Activated CD8-positive, alpha-beta T cell treated with anti-CD3 and anti-CD28 coated beads, Interleukin-2, amount 10 ng/mL, durations not matched to agents 7 days and 5 days (primary cell): Measurements from ENCODE around the gene OR4D11. TPM values are rescaled to one million over a fixed set of nuclear protein-coding genes. Genes with fewer than 3 reads are reported as not detected.
"Not testable (repeated sequence)": the region's sequence is repeated elsewhere in the genome, so short reads cannot be mapped to it uniquely, and the experiment has no call there.

Experiments used
- ATAC-seq: fragments of 150-1000 bp; cut with Tn5 transposase; one replicate; pipeline ENCODE4 v1.10.0; 2021; ENCODE audit warnings: moderate library complexity
- CTCF ChIA-PET: fragments of 350-600 bp; sonication (Branson Sonifier 250); formaldehyde crosslinking; loops from one replicate; lab custom pipeline; 2021; ENCODE audit warnings: antibody characterized with exemption; lab: Charles Lee
- POLR2A ChIA-PET: fragments of 350-600 bp; sonication (Branson Sonifier 250); formaldehyde crosslinking; loops from one replicate; lab custom pipeline; 2021; ENCODE audit warnings: antibody characterized with exemption; lab: Charles Lee
- DNase-seq: peaks from one replicate; pipeline ENCODE4 v3.0.0-alpha.2; 2020
- H3K27ac Mint-ChIP-seq: one replicate; pipeline ENCODE4 v1.8.0; 2021; ENCODE audit warnings: mild to moderate bottlenecking, mixed read lengths
- H3K27me3 Mint-ChIP-seq: one replicate; pipeline ENCODE4 v1.8.0; 2021; ENCODE audit warnings: low read depth, mixed read lengths
- H3K36me3 Mint-ChIP-seq: one replicate; pipeline ENCODE4 v1.8.0; 2021; ENCODE audit warnings: low read depth, mixed read lengths
- H3K4me1 Mint-ChIP-seq: one replicate; pipeline ENCODE4 v1.8.0; 2021; ENCODE audit warnings: low read depth, mixed read lengths
- H3K4me3 Mint-ChIP-seq: one replicate; pipeline ENCODE4 v1.8.0; 2021; ENCODE audit warnings: mild to moderate bottlenecking, mixed read lengths
- H3K9me3 Mint-ChIP-seq: one replicate; pipeline ENCODE4 v1.8.0; 2022; ENCODE audit warnings: mixed read lengths; ENCODE audit not compliant: insufficient read depth
- total RNA-seq, 2 experiments: library from RNA; stranded (reverse); gene quantifications; one replicate each; pipeline ENCODE4 v1.2.3, GENCODE V29; 2021

OR4D11 gene
- not detected for total RNA-seq

- Mint-ChIP-seq H3K9me3 (no peaks in the 10 kb centered on the region), H3K36me3 (no peaks in the 10 kb centered on the region), H3K27ac (no peak within 1 kb of the TSS), H3K27me3 (peaks cover 5% of the 10 kb centered on the region), H3K4me1 (peaks cover 2% of the 10 kb centered on the region), H3K4me3 (no peak within 1 kb of the TSS)
- DNase-seq (no peak), ATAC-seq (no peak)
- POLR2A ChIA-PET, result no interaction called here
- CTCF ChIA-PET, result no interaction called here
Observed at GRCh38 chr11:59503276-59503675, at the start of gene OR4D11. Gene OR4D11 (plus strand): TSS chr11:59503576. CDS start chr11:59503576, 0 bp downstream.

GRCh38 chr11:59456661-59457060, 46.7 kb upstream of the OR4D11 start, which contains the start of gene OR4D6:
Gene OR4D6 (plus strand): TSS chr11:59456961. CDS start chr11:59456961, 0 bp downstream.
- H3K9me3 Mint-ChIP-seq, result no peaks in the 10 kb centered on the region
- H3K36me3 Mint-ChIP-seq, result no peaks in the 10 kb centered on the region
- H3K27me3 Mint-ChIP-seq, result peaks cover 6% of the 10 kb centered on the region
- H3K27ac Mint-ChIP-seq, result no peak within 1 kb of the TSS
- DNase-seq (no peak), ATAC-seq (no peak)
- ChIA-PET POLR2A (no interaction called here), CTCF (no interaction called here)
- no peak within 1 kb of the TSS for H3K4me3 Mint-ChIP-seq
- H3K4me1 Mint-ChIP-seq, result no peaks in the 10 kb centered on the region

DNA sequence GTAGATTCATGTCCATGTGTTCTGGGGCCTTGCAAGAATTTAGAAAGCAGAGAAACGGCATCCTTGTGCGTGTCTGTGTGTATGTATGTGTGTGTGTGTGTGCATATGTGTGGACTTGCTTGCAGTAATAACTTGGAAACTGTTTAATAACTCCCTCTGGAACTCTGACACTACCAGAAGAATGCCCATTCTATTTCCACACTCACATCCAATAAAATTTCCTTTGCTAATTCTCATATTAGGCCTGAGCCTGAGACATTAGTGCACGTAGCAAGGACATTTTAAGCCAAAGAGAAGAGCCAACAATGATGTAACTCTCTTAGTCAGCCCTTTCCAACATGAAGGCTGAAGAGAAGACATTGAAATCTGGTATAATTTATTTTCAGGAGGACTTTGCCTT, 43.5 kb upstream of the OR4D11 start:
- CTCF ChIA-PET, result no interaction called here
- H3K4me3 Mint-ChIP-seq, result no peak overlapping the region
- no peaks in the 10 kb centered on the region for H3K9me3 Mint-ChIP-seq
- ATAC-seq, result no peak
- no peak overlapping the region for H3K27ac Mint-ChIP-seq
- H3K27me3 Mint-ChIP-seq, result peaks cover 13% of the 10 kb centered on the region
- DNase-seq, result no peak
- H3K36me3 Mint-ChIP-seq, result no peaks in the 10 kb centered on the region
- POLR2A ChIA-PET, result no interaction called here
- no peaks in the 10 kb centered on the region for H3K4me1 Mint-ChIP-seq

DNA sequence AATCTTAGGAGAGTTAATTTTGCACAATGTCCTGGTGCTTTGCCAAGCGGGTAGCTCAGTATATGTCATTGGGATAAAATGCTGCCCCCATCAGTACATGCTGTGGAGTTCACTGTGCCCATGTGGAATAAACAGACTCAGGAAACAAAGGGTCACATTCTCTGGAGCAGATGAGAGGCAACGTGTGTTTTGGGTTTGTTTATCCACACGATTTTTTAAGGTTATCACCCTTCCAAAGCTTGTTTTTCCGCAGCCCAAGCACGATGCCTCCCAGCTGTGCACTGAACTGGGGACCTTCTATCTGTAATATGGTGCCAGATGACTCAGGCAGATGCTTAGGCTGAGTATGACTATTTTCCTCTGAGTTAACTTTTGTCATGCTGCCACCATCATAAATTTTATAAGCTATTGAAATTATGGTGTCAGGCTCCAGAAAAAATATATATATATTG, 40.2 kb upstream of the OR4D11 start:
- DNase-seq (no peak), ATAC-seq (no peak)
- H3K27me3 Mint-ChIP-seq, result peaks cover 16% of the 10 kb centered on the region
- H3K4me1 Mint-ChIP-seq, result no peaks in the 10 kb centered on the region
- H3K9me3 Mint-ChIP-seq, result no peaks in the 10 kb centered on the region
- ChIA-PET CTCF (no interaction called here), POLR2A (no interaction called here)
- no peak overlapping the region for H3K4me3 Mint-ChIP-seq
- no peaks in the 10 kb centered on the region for H3K36me3 Mint-ChIP-seq
- H3K27ac Mint-ChIP-seq, result no peak overlapping the region

- ChIA-PET POLR2A (no interaction called here), CTCF (no interaction called here)
- Mint-ChIP-seq H3K4me1 (no peaks in the 10 kb centered on the region), H3K27ac (no peak within 1 kb of the TSS), H3K27me3 (peaks cover 21% of the 10 kb centered on the region), H3K4me3 (no peak within 1 kb of the TSS), H3K36me3 (no peaks in the 10 kb centered on the region), H3K9me3 (no peaks in the 10 kb centered on the region)
- no peak for ATAC-seq
- no peak for DNase-seq
Observed at GRCh38 chr11:59473015-59473414, 30.4 kb upstream of the OR4D11 start, which contains the start of gene OR4D10. Gene OR4D10 (plus strand): TSS chr11:59473315. CDS start chr11:59477430, 4,115 bp downstream.

DNA sequence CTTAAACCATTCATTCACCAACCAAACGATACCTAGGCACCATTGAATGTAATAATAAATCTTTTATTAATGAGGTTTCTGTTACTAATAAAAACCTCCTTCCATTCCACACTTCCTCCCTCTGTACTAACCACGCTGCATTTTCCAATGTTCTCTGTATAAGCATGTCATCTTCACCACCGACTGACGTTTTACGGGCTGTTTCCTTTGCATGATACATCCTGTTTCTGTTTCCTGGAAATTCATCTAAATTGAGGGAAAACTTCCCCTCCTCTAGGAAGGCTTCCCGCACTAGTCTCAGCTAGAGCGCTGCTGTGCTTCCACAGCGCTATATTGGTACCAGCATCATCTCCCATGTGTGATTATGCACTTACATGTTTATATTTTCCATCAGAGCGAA, 28.2 kb upstream of the OR4D11 start:
- ChIA-PET CTCF (no interaction called here), POLR2A (no interaction called here)
- Mint-ChIP-seq H3K27me3 (peaks cover 21% of the 10 kb centered on the region), H3K36me3 (no peaks in the 10 kb centered on the region), H3K4me3 (no peak overlapping the region), H3K4me1 (no peaks in the 10 kb centered on the region), H3K27ac (no peak overlapping the region), H3K9me3 (no peaks in the 10 kb centered on the region)
- no peak for DNase-seq
- no peak for ATAC-seq

GRCh38 chr11:59479906-59480305, 23.5 kb upstream of the OR4D11 start:
- POLR2A ChIA-PET, result no interaction called here
- Mint-ChIP-seq H3K9me3 (no peaks in the 10 kb centered on the region), H3K36me3 (no peaks in the 10 kb centered on the region), H3K27ac (no peak overlapping the region), H3K4me1 (no peaks in the 10 kb centered on the region), H3K27me3 (peaks cover 5% of the 10 kb centered on the region), H3K4me3 (no peak overlapping the region)
- CTCF ChIA-PET, result no interaction called here
- no peak for DNase-seq
- no peak for ATAC-seq

DNA sequence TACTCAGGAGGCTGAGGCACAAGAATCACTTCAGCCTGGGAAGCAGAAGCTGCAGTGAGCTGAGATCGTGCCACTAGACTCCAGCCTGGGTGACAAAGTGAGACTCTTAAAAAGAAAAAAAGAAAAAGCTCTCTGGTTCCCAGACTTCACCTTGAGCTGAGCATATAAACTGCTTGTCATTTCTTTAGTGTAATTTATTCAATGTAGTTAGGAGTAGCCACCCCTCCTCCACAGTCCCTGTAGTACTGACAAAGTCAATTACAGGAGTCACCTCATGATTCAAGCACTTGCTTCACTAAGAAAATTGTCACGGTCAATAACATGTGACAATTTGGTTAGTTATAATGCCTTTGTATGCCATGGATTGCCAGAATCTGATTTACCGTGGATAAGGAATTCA, 23.0 kb upstream of the OR4D11 start:
- no peak overlapping the region for H3K4me3 Mint-ChIP-seq
- CTCF ChIA-PET, result no interaction called here
- ATAC-seq (no peak), DNase-seq (no peak)
- H3K27ac Mint-ChIP-seq, result no peak overlapping the region
- H3K4me1 Mint-ChIP-seq, result no peaks in the 10 kb centered on the region
- H3K27me3 Mint-ChIP-seq, result peaks cover 8% of the 10 kb centered on the region
- H3K9me3 Mint-ChIP-seq, result no peaks in the 10 kb centered on the region
- POLR2A ChIA-PET, result no interaction called here
- H3K36me3 Mint-ChIP-seq, result no peaks in the 10 kb centered on the region

DNA sequence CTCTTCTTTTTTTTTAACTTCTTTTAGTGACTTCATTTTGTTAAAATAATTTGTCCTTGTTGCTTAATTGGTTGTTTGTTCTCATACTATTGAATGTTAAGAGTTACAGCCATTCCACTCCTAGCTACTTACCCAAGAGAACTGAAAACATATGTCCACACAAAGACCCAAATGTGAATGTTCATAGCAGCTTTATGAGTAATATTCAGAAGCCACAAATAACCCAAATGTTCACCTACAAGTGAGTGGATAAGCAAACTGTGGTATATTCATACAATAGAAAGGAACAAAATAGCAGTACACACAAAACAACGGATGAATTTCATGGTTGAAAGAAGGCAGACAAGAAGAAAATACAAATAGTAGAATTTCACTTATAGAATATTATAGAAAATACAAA, 1.4 kb upstream of the OR4D11 start:
- peaks cover 5% of the 10 kb centered on the region for H3K27me3 Mint-ChIP-seq
- H3K4me1 Mint-ChIP-seq, result peaks cover 2% of the 10 kb centered on the region
- no peak overlapping the region for H3K4me3 Mint-ChIP-seq
- H3K36me3 Mint-ChIP-seq, result no peaks in the 10 kb centered on the region
- ATAC-seq (no peak), DNase-seq (no peak)
- CTCF ChIA-PET, result interaction anchor here (0.6 kb wide), 1 partner anchor 12 kb away, joined by 3 read pairs; no protein-coding TSS in a partner anchor
- no peak overlapping the region for H3K27ac Mint-ChIP-seq
- H3K9me3 Mint-ChIP-seq, result no peaks in the 10 kb centered on the region
- POLR2A ChIA-PET, result no interaction called here

GRCh38 chr11:59510941-59511589, 7.7 kb downstream of the OR4D11 start, which contains the start of gene OR4D9:
Gene OR4D9 (plus strand): TSS chr11:59511539. CDS start chr11:59514913, 3,374 bp downstream.
- POLR2A ChIA-PET, result no interaction called here
- ATAC-seq (peak; percentile 84), DNase-seq (peak; percentile 38)
- peak within 1 kb of the TSS; percentile 79 for H3K27ac Mint-ChIP-seq
- H3K4me1 Mint-ChIP-seq, result peaks cover 27% of the 10 kb centered on the region
- H3K36me3 Mint-ChIP-seq, result peaks cover 3% of the 10 kb centered on the region
- H3K27me3 Mint-ChIP-seq, result peaks cover 5% of the 10 kb centered on the region
- H3K9me3 Mint-ChIP-seq, result no peaks in the 10 kb centered on the region
- no peak within 1 kb of the TSS for H3K4me3 Mint-ChIP-seq
- CTCF ChIA-PET, result interaction anchor here (1.0 to 2.6 kb wide), 4 partner anchors 8 to 46 kb away, joined by 3 to 14 read pairs (median 4); no protein-coding TSS in a partner anchor

DNA sequence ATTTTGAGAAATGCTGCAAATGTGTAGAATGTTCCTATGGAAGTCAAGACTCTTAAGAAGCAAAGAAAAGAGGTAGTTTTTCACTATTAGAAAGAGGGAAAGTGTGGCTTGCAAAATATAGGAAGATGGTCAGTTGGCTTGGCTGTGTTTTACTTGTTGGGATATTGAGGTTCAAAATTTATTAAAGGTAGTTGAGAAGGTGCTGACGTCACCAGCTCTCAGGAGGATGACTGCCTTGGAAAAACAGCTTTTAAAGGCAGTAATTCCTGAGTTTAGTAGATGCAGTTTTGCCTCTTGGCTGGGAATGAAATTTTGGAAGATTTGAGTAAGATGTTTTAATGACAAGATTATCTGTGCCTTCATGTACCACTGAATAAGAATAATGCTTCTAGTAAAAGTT, 8.3 kb downstream of the OR4D11 start:
- Mint-ChIP-seq H3K36me3 (peaks cover 3% of the 10 kb centered on the region), H3K27ac (no peak overlapping the region), H3K4me3 (no peak overlapping the region), H3K9me3 (no peaks in the 10 kb centered on the region), H3K4me1 (peaks cover 27% of the 10 kb centered on the region), H3K27me3 (peaks cover 5% of the 10 kb centered on the region)
- ATAC-seq (no peak), DNase-seq (no peak)
- ChIA-PET POLR2A (no interaction called here), CTCF (interaction anchor here (1.2 to 2.6 kb wide), 2 partner anchors 26 to 38 kb away, joined by 5 to 14 read pairs; no protein-coding TSS in a partner anchor)

DNA sequence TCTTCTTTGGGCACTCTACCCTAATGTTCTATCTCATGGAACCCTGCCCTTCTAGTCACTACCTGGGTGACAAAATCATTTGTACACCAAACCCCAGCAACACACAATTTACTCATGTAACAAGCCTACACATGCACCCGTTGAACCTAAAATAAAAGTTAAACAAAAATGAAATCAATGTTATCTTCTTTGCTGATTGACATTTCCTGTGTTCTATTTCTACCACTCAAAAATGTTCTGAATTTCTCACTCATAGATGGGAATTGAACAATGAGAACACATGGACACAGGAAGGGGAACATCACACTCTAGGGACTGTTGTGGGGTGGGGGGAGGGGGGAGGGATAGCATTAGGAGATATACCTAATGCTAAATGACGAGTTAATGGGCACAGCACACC, 16.8 kb downstream of the OR4D11 start:
- H3K27me3 Mint-ChIP-seq, result peaks cover 28% of the 10 kb centered on the region
- POLR2A ChIA-PET, H3K9me3 Mint-ChIP-seq, H3K4me3 Mint-ChIP-seq, CTCF ChIA-PET, ATAC-seq, H3K27ac Mint-ChIP-seq, DNase-seq, H3K4me1 Mint-ChIP-seq, H3K36me3 Mint-ChIP-seq: not testable (repeated sequence)
